Esophagus mucosa (tissue), 1 donor: Measurements from ENCODE around the gene MT1HL1. TPM values are rescaled to one million over a fixed set of nuclear protein-coding genes. Genes with fewer than 3 reads are reported as not detected.
"Not testable (repeated sequence)": the region's sequence is repeated elsewhere in the genome, so short reads cannot be mapped to it uniquely, and the experiment has no call there.

Source experiments
- ATAC-seq: fragments of 200-7000 bp; cut with Tn5 transposase; one replicate; pipeline ENCODE4 v1.9.1; 2020
- total RNA-seq: library from RNA; stranded (reverse); gene quantifications from one replicate; pipeline ENCODE4 v1.2.4, GENCODE V29; 2023
- donor health status: DM: yes; HTN: yes; CAD: no.

Gene MT1HL1
- total RNA-seq, 1 donor from 2014 or later, result not detected

DNA sequence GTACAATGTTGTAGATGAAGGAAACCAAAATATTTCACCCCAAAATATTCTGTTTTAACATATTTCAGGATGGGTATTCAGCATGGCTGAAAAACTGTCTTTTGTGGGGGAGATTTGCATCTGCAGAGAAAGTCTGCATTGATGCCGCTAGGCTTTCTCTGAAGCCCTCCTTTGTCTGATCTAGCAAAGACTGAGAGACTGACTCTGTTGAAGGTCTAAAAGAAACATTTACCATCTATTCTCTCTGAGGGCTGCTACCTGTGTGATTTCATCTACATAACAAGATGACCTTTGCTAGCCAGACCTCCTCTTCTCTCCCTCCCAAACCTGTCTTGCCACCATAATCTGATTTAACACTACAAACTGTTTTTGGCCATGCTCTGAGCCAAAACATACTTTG lies 12.4 kb upstream of the MT1HL1 start:
- no peak for ATAC-seq

GRCh38 chr1:237013608-237014007 lies 9.4 kb upstream of the MT1HL1 start:
- ATAC-seq, result no peak

- no peak for ATAC-seq
These were observed 8.6 kb upstream of the MT1HL1 start for GRCh38 chr1:237012788-237013383.

DNA sequence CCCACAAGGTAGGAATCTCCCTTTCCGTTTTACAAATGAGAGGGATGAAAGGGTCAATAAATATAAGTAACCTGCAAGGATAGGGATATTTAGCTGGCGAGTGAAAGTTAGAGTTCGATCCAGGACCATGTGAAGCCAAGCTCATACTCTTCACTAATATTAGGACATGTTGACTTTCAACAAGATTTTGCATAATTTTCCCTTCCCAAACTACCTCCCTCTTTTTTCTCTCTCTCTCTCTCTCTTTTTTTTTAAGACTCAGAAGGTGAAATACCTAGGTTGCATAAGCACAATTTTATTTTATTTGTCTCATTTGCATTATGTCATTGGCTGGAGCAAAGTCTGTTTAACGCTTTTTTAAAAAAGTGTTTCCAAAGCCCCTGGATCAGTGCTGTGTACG lies 8.1 kb upstream of the MT1HL1 start:
- no peak for ATAC-seq

DNA sequence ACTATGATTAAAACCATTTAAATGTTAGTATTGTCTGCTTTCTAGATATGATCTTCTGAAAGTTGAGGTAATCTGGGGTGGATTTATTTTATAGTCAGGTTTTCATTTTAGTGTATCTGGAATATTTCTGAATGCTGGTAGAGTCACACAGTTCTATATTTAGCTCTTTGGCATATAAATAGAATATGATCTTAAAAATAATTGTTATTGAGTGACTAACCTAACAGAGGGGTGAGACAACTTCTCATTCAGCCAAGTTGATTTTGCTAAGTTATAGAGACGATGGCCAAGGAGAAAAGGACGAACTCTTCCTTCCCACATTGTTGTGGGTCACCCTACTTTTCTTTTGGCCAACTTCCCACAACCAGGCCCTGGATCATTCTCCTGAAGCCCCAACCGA lies 7.2 kb upstream of the MT1HL1 start:
- no peak for ATAC-seq

DNA sequence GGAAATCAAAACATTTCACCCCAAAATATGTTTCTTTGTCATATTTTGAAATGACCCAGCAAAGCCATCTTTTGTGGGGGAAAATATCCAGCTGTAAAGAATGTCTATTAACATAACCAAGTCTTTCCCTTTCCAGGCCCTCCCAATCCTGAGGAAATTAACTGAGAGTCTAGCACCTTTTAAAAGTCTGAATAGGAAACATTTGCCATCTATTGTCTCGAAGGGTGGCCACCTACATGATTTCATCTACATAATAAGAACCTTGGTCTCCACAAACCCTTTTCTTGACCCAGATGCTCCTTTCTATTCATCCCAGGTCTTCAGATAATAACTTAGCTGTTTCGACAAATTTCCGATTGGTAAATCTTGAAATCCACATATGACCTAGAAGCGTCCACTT lies 5.4 kb upstream of the MT1HL1 start:
- ATAC-seq, result no peak

- ATAC-seq, result no peak
These were observed 3.1 kb upstream of the MT1HL1 start for GRCh38 chr1:237007147-237007881.

GRCh38 chr1:237005674-237006073 lies 1.4 kb upstream of the MT1HL1 start:
- no peak for ATAC-seq

- ATAC-seq, result no peak
These were observed 725 bp downstream of the MT1HL1 start for GRCh38 chr1:237003516-237003915.

DNA sequence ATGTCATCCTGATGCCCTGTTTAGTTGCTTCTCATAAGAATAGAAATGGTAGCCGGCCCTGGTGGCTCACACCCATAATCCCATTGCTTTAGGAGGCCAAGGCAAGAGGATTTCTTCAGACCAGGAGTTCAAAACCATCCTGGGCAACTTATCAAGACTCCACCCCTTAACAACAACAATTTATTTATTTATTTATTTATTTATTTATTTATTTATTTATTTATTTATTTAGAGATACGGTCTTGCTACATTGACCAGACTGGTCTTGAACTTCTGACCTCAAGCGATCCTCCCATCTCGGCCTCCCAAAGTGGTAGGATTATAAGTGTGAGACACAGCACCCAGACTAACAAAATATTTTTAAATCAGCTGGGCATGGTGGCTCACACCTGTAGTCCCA lies 4.0 kb downstream of the MT1HL1 start:
- no peak for ATAC-seq

GRCh38 chr1:236998546-236998945 lies 5.7 kb downstream of the MT1HL1 start:
- ATAC-seq, result no peak

DNA sequence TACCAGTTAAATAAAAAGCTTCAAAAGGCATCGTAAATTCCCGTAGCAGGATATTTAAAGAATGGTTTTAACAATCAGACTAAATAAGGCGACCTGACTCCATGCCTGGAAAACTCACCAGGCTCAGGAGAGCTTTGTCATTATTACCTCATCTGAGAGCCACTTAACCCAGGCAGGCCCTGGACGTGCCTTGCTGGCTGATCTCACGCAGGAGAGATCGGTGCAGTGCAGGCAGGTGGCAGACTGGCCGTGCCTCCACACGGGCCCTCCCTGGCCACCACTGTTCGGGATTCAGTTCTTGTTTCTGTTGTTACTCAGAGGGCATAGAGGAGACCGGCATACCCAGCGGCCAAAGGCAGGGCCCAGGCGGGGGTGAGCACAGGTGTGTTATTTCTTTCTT lies 6.4 kb downstream of the MT1HL1 start:
- ATAC-seq, result no peak

DNA sequence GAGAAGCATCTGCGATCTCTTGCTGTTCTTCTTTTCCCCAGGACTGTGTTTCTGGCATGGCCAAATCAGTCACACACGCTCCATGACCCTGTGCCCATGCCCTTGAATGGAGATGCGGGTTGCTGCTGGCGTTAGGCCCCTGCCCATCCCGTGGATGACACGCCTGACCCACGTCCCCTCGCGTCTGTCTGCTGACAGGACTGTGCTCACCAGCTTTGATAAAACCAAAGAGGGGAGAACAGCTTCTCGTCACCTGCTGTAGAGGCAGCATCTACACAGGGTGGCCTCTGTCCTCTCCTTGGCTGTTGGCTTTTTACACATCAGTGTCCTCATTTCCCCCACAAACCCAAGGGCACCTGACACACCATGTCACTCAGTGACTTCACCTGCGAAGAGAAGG lies 6.9 kb downstream of the MT1HL1 start:
- ATAC-seq, result no peak

- ATAC-seq, result no peak
These were observed 9.8 kb downstream of the MT1HL1 start for GRCh38 chr1:236994450-236994849.

DNA sequence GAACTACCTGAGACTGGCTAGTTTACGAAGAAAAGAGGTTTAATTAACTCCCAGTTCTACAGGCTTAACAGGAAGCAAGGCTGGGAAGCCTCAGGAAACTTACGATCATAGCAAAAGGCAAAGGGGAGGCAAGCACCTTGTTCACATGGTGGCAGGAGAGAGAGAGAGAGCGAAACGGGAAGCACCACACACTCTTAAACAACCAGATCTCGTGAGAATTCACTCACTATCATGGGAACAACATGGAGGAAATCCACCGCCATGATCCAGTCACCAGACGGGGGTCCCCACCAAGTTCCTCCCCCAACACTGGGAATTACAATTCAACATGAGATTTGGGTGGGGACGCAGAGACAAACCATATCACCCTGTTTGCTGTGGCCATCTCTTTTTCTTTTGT lies 11.8 kb downstream of the MT1HL1 start:
- ATAC-seq, result no peak

- ATAC-seq, result no peak
These were observed 14.2 kb downstream of the MT1HL1 start for GRCh38 chr1:236990052-236990445.

DNA sequence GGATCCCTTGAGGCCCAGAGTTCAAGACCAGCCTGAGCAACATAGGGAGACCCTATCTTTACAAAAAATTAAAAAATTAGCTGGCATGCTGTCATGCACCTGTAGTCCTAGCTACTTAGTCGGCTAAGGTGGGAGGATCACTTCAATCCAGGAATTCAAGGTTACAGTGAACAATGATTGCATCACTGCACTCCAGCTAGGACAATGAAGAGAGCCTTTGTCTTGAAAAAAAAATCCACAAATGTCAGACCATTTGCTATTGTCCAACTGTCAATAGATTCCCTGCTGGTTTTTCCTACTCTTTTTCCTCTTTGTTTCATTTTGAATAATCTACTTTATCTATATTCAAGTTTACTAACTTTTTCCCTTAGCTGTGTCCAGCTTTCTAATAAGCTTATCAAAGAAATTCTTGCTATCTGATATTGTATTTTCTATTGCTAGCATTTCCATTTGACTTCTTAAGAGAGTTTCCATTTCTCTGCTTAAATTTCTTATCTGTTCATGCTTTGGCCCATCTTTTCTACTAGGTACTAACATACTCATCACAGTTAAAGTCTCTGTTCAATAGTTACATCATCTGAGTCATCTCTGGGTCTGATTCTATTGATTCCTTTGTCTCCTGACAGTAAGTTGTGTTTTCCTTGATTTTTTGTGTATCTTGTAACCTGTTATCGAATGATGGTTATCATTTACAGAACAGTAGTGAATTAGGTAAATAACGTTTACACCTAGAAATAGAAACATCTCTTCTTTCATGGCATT lies 14.8 kb downstream of the MT1HL1 start:
- ATAC-seq, result no peak

DNA sequence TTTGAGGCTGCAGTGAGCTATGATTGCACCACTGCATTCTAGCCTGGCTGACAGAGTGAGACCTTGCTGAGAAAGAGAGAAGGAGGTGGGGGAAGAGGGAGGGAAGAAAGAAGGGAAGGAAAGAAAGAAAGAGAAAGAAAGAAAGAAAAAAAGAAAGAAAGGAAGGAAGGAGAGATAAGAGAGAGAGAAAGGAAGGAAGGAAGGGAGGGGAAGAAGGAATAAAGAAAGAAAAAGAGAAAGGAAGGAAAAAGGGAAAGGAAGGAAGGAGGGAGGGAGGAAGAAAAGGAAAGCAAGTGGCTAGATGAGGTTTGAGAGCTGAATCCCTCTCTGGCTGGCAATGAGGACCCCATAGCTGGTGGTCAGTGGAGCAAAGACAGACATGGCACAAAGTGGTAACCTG lies 20.4 kb downstream of the MT1HL1 start:
- ATAC-seq, result no peak

- ATAC-seq, result no peak
These were observed 21.9 kb downstream of the MT1HL1 start for GRCh38 chr1:236982380-236982779.

- not testable (repeated sequence) for ATAC-seq
These were observed 22.8 kb downstream of the MT1HL1 start for GRCh38 chr1:236981431-236981830.

- ATAC-seq, result no peak
These were observed 23.6 kb downstream of the MT1HL1 start for GRCh38 chr1:236980673-236981072.

DNA sequence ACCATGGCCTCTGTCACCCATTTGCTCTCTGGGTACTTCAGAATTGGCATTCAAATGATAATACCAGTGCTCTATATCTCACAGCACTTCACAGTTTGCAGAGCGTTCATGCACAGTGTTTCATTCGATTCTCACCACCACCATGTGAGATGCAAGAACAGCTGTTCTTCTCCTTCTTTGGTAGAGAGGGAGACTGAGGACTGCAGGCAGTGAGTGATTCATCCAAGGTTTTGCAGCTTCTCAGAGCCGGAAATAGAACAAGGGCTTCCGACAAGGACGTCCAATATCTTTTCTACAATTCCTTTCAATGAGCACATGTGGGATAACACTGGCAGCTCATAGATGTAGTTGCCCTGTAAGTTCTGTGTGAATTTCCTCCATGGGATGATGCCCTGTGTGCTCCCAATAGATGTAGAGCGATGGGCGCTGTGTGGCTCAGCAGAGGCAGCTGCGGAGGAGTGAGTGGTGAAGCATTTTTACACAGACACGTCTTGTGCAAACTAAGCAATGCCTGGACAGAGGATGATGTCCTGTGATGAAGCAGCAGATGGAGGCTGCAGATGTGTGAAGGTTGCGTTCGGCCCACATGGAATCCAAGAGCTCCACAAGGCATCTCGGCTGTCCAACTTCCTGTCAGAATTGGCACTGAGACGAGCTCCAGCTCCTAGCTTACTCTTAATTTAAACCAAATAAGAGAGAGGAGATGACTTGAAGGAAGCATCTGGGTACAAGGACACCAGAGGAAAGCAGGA lies 24.9 kb downstream of the MT1HL1 start:
- no peak for ATAC-seq

- ATAC-seq, result no peak
These were observed 25.5 kb downstream of the MT1HL1 start for GRCh38 chr1:236978740-236979139.
